Fibroblast of villous mesenchyme (primary cell): Measurements from ENCODE around the gene GOLT1A. TPM values are rescaled to one million over a fixed set of nuclear protein-coding genes. Genes with fewer than 3 reads are reported as not detected.
A peak's percentile ranks its signal among the peaks of the same experiment; 100 is the strongest.

Source experiments
- DNase-seq: peaks from one replicate; pipeline ENCODE4 v3.0.0-alpha.2; 2010; ENCODE audit warnings: low read depth
- H3K4me3 ChIP-seq: 2 replicates; pipeline ENCODE4 v1.5.1; 2011; ENCODE audit warnings: low read depth, mild to moderate bottlenecking, low read length
- total RNA-seq: library from RNA; depleted of rRNA; stranded (reverse); fragments of >200 nt; gene quantifications from 2 replicates; pipeline ENCODE4 v1.2.3, GENCODE V29; 2012
- TF ChIP-seq, protein P1 (sequence below): IDR thresholded peaks from 2 replicates; pipeline ENCODE4 v1.5.1; 2012; ENCODE audit warnings: low read depth, mild to moderate bottlenecking, low read length; ENCODE audit not compliant: insufficient read depth

Gene GOLT1A
- total RNA-seq, 1 donor = not detected

DNA sequence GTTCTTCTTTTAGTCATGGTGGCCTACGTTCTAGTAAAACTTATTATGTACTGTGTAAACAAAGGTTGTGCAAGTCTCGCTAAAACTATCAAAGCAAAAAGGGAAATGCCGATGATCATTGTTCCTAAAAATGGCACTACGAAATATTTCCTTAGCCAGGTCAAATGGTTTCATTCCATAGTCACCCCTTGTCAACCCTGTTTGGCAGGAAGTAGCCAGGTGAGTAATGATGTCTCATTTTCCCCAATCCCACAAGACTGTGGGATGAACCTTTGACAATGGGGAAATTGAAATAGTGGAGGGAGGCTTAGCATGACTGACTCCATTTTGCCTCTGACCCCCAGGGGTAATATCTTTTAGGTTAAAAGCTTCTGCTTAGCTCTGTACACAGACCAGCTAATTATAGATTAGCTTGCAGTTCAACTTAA, 42.0 kb downstream of the GOLT1A start:
- TF ChIP-seq, protein P1, sequence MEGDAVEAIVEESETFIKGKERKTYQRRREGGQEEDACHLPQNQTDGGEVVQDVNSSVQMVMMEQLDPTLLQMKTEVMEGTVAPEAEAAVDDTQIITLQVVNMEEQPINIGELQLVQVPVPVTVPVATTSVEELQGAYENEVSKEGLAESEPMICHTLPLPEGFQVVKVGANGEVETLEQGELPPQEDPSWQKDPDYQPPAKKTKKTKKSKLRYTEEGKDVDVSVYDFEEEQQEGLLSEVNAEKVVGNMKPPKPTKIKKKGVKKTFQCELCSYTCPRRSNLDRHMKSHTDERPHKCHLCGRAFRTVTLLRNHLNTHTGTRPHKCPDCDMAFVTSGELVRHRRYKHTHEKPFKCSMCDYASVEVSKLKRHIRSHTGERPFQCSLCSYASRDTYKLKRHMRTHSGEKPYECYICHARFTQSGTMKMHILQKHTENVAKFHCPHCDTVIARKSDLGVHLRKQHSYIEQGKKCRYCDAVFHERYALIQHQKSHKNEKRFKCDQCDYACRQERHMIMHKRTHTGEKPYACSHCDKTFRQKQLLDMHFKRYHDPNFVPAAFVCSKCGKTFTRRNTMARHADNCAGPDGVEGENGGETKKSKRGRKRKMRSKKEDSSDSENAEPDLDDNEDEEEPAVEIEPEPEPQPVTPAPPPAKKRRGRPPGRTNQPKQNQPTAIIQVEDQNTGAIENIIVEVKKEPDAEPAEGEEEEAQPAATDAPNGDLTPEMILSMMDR = no peak
- peak; percentile 37 for DNase-seq
- no peak overlapping the region for H3K4me3 ChIP-seq

DNA sequence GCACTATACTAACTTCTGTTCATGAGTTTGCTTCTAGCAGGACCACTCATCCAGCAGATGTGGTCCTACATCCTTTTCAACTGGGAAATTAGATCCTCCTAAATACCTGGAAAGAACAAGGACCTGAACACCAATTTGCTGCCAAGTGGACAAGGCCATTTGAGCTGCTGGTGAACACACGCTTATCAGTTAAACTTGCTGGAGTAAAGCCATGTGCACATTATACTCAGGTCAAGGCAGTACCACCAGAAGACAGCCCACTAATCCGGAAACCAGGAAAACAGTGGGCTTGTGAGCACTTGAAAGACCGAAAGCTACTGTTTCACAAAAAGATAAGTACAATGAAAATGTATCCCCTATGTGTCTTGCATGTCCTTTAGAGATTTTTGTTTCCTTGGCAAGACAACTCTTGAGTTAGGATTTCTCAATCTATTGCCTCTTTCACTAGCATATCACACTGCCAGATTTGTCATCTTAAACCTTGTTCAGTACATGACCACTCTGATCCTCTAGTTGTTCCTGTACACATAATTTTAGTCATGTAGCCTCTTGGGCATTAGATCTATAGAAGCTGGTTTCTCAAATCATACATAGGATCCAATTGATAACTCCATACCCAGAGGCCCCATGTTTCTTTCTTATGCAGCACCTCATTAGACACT, 43.2 kb downstream of the GOLT1A start:
- TF ChIP-seq, protein P1 = no peak
- DNase-seq = no peak
- H3K4me3 ChIP-seq = no peak overlapping the region

DNA sequence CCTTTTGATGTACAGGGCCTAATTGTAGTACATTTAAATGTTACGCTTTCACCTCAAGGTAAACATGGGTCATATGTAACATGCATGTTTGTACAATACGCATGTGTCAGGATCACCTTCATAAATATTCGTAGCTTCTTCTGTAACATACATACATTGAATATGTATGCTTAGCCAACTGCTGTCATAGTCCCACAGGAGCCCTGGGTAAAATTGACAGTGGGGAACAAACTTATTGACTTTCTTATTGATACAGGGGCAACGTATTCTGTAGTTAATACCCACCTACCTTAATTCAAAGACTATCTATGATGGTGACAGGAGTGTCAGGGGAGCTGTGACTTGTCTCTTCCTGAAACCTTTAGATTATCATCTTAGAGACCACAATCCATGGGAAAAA, 43.9 kb downstream of the GOLT1A start:
- no peak for DNase-seq
- no peak overlapping the region for H3K4me3 ChIP-seq
- TF ChIP-seq, protein P1 = no peak

DNA sequence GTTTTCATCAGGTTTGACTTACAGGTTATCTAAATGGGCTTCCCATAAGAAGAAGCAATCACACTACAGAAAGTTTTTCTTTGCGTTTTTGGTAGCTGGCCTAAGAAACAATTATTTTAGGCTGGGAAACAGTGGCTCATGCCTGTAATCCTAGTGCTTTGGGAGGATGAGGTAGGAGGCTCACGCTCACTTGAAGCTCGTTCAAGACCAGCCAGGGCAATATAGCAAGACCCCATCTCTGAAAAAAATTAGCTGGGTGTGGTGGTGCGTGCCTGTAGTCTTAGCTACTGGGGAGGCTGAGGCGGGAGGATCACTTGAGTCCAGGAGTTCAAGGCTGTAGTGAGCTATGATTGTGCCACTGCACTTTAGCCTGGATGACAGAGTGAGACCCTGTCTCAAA, 46.1 kb downstream of the GOLT1A start:
- TF ChIP-seq, protein P1 = no peak
- H3K4me3 ChIP-seq = no peak overlapping the region
- no peak for DNase-seq

DNA sequence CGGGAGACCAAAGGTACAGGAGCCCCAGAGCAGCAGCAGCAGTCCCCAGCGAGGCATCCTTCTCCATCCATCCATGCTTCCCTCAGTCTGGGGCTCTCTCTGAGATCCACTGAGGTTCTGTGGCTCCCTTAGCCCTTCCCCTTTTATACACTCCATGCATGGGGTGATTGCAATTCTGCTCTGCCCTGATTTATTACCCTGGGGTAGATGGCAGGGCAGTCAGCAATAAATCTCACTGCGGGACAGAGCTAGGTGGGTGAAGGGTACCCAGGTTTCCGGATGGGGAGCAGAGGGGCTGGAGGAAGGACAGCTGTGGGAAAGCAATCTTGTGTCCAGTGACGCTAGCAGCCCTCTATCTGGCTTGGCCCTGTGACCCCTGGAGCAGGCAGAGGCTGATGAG, 47.6 kb downstream of the GOLT1A start, which contains the start of gene REN:
Gene REN, minus strand, starts transcription at position 119 of the 400 bp plus-strand sequence. Its CDS starts 44 bp downstream, at position 75.
- H3K4me3 ChIP-seq = no peak within 1 kb of the TSS
- TF ChIP-seq, protein P1 = no peak
- peak; percentile 21 for DNase-seq

DNA sequence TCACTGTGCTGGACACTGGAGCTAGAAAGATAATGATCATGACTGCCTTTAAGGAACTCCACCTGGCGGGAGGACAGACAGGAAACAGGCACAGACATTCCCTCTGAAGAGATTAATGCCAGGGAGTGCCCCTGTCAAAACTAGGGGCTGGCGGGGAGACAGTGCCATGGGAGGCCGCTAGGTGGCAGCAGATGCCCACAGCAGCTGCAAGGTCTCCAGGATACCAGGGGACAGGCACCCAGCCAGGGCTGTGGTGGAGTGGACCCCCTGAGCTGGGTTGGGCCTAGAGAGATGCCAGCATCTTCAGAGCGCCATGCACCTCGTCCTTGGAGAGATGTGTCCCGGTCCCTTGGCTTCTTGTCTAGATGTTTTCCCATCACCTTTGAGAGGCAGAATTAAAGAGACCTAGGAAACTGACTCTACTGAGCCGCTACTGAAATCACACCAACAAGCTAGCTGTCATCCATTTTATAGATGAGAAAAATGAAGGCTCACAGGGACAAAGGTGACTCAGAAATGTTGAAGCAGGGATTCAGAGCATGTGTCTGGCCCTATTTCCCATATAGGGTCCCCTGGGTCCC, 51.2 kb downstream of the GOLT1A start:
- TF ChIP-seq, protein P1 = peak; percentile 99
- H3K4me3 ChIP-seq = no peak overlapping the region
- DNase-seq = peak; percentile 63
